Mesothelial cell of epicardium (in vitro differentiated cells): ENCODE measurements around the gene MBOAT2. TPM values are rescaled to one million over a fixed set of nuclear protein-coding genes. Genes with fewer than 3 reads are reported as not detected.
"Not testable (repeated sequence)": the region's sequence is repeated elsewhere in the genome, so short reads cannot be mapped to it uniquely, and the experiment has no call there.

ENCODE experiments used
- DNase-seq, 2 experiments: peaks; one replicate each; pipeline ENCODE4 v3.0.0; 2021; ENCODE audit warnings: low spot score in 2 of 2; ENCODE audit not compliant: unreplicated experiment in 2 of 2
- H3K27ac Mint-ChIP-seq: 2 replicates; pipeline ENCODE4 v1.8.0; 2021; ENCODE audit warnings: mixed read lengths
- H3K27me3 Mint-ChIP-seq: 2 replicates; pipeline ENCODE4 v1.8.0; 2021; ENCODE audit warnings: low read depth, mixed read lengths
- H3K36me3 Mint-ChIP-seq: 2 replicates; pipeline ENCODE4 v1.8.0; 2021; ENCODE audit warnings: mixed read lengths
- H3K4me1 Mint-ChIP-seq: 2 replicates; pipeline ENCODE4 v1.8.0; 2021; ENCODE audit warnings: mixed read lengths
- H3K4me3 Mint-ChIP-seq: 2 replicates; pipeline ENCODE4 v1.8.0; 2021; ENCODE audit warnings: mild to moderate bottlenecking, moderate library complexity, mixed read lengths
- H3K9me3 Mint-ChIP-seq: 2 replicates; pipeline ENCODE4 v1.8.0; 2021; ENCODE audit warnings: mixed read lengths
- CTCF ChIP-seq: fragments of 200-600 bp; sonication (generic); IDR thresholded peaks from one replicate; pipeline ENCODE4 v1.5.0; 2021; ENCODE audit warnings: antibody characterized with exemption; ENCODE audit not compliant: unreplicated experiment
- total RNA-seq: library from RNA; stranded (reverse); gene quantifications from 3 replicates; pipeline ENCODE4 v1.2.1, GENCODE V29; 2021

MBOAT2 gene
- total RNA-seq, 1 donor from 2014 or later = 53.0 TPM

DNA sequence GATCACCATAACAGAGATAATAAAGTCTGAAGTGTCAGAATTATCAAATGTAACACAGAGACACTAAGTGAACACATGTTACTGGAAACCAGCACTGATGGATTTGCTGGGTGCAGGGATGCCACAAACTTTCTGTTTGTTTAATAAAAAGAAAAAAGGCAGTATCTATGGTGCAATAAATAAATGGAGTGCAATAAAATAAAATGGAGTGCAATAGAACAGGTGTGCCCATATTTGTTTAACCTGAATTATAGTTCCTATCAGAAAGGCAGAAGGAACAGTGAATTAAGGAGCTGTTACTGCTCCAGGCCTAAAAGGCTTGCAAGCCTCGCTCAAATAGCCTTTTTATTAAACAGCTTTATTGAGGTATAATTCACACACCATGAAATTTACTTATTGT is 85.1 kb downstream of the MBOAT2 start:
- H3K36me3 Mint-ChIP-seq = peaks cover 20% of the 10 kb centered on the region
- H3K4me1 Mint-ChIP-seq = peaks cover 15% of the 10 kb centered on the region
- no peak for DNase-seq
- H3K27me3 Mint-ChIP-seq = no peaks in the 10 kb centered on the region
- peaks cover 8% of the 10 kb centered on the region for H3K9me3 Mint-ChIP-seq
- no peak overlapping the region for H3K27ac Mint-ChIP-seq
- no peak overlapping the region for H3K4me3 Mint-ChIP-seq
- TF ChIP-seq CTCF = no peak

GRCh38 chr2:8915941-8916340 is 87.5 kb downstream of the MBOAT2 start:
- Mint-ChIP-seq H3K9me3 (peaks cover 33% of the 10 kb centered on the region), H3K36me3 (peaks cover 44% of the 10 kb centered on the region), H3K27me3 (no peaks in the 10 kb centered on the region), H3K4me1 (no peaks in the 10 kb centered on the region), H3K27ac (no peak overlapping the region), H3K4me3 (no peak overlapping the region)
- no peak for DNase-seq
- no peak for TF ChIP-seq CTCF

GRCh38 chr2:8913767-8914166 is 89.7 kb downstream of the MBOAT2 start:
- not testable (repeated sequence) for H3K4me3 Mint-ChIP-seq, H3K27ac Mint-ChIP-seq, H3K27me3 Mint-ChIP-seq, H3K4me1 Mint-ChIP-seq, DNase-seq
- Mint-ChIP-seq H3K36me3 (peaks cover 50% of the 10 kb centered on the region), H3K9me3 (peaks cover 43% of the 10 kb centered on the region)

GRCh38 chr2:8907764-8908288 is 95.7 kb downstream of the MBOAT2 start:
- Mint-ChIP-seq H3K27me3 (no peaks in the 10 kb centered on the region), H3K4me3 (no peak overlapping the region), H3K36me3 (peaks cover 60% of the 10 kb centered on the region), H3K27ac (peak overlapping the region; percentile 59), H3K9me3 (peaks cover 45% of the 10 kb centered on the region), H3K4me1 (no peaks in the 10 kb centered on the region)
- no peak for TF ChIP-seq CTCF
- no peak for DNase-seq

GRCh38 chr2:8903924-8904323 is 99.6 kb downstream of the MBOAT2 start:
- H3K36me3 Mint-ChIP-seq = peaks cover 55% of the 10 kb centered on the region
- not testable (repeated sequence) for H3K4me3 Mint-ChIP-seq, DNase-seq, H3K27me3 Mint-ChIP-seq, H3K27ac Mint-ChIP-seq, H3K4me1 Mint-ChIP-seq
- peaks cover 25% of the 10 kb centered on the region for H3K9me3 Mint-ChIP-seq

DNA sequence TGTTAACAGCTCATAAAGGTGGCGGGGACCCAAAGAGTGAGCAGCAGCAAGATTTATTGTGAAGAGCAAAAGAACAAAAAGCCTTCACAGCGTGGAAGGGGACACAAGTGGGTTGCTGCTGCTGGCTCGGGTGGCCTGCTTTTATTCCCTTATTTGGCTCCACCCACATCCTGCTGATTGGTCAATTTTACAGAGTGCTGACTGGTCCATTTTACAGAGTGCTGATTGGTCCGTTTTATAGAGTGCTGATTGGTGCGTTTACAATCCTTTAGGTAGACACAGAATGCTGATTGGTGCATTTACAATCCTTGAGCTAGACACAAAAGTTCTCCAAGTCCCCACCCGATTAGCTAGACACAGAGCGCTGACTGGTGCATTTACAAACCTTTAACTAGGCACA is 100.7 kb downstream of the MBOAT2 start:
- H3K27me3 Mint-ChIP-seq, H3K4me3 Mint-ChIP-seq, H3K4me1 Mint-ChIP-seq, H3K27ac Mint-ChIP-seq, DNase-seq: not testable (repeated sequence)
- H3K9me3 Mint-ChIP-seq = peaks cover 25% of the 10 kb centered on the region
- H3K36me3 Mint-ChIP-seq = peaks cover 55% of the 10 kb centered on the region

- peaks cover 53% of the 10 kb centered on the region for H3K36me3 Mint-ChIP-seq
- H3K4me3 Mint-ChIP-seq, H3K27ac Mint-ChIP-seq: not testable (repeated sequence)
These were observed 106.3 kb downstream of the MBOAT2 start for GRCh38 chr2:8897206-8897605.

GRCh38 chr2:8896671-8897070 is 106.8 kb downstream of the MBOAT2 start:
- not testable (repeated sequence) for DNase-seq, H3K4me1 Mint-ChIP-seq, H3K4me3 Mint-ChIP-seq, H3K27ac Mint-ChIP-seq, H3K27me3 Mint-ChIP-seq, H3K9me3 Mint-ChIP-seq
- peaks cover 50% of the 10 kb centered on the region for H3K36me3 Mint-ChIP-seq

More at GRCh38 chr2:8897206-8897605, 106.3 kb downstream of the MBOAT2 start:
- H3K4me1 Mint-ChIP-seq, DNase-seq, H3K27me3 Mint-ChIP-seq: not testable (repeated sequence)
- peaks cover 12% of the 10 kb centered on the region for H3K9me3 Mint-ChIP-seq

GRCh38 chr2:8895087-8895912 is 108.2 kb downstream of the MBOAT2 start:
- H3K4me3 Mint-ChIP-seq, H3K4me1 Mint-ChIP-seq, DNase-seq, H3K9me3 Mint-ChIP-seq, H3K27ac Mint-ChIP-seq, H3K27me3 Mint-ChIP-seq: not testable (repeated sequence)
- peaks cover 36% of the 10 kb centered on the region for H3K36me3 Mint-ChIP-seq
